Ishikawa (cell line): Measurements from ENCODE around the gene GSK3A.

ENCODE experiments used
- TF ChIP-seq, protein P1 (sequence below): IDR thresholded peaks from 2 replicates; pipeline ENCODE4 v1.6.1; 2012
- TF ChIP-seq, protein P2 (sequence below): IDR thresholded peaks from 2 replicates; pipeline ENCODE4 v1.6.1; 2012; ENCODE audit warnings: low read depth, mild to moderate bottlenecking

DNA sequence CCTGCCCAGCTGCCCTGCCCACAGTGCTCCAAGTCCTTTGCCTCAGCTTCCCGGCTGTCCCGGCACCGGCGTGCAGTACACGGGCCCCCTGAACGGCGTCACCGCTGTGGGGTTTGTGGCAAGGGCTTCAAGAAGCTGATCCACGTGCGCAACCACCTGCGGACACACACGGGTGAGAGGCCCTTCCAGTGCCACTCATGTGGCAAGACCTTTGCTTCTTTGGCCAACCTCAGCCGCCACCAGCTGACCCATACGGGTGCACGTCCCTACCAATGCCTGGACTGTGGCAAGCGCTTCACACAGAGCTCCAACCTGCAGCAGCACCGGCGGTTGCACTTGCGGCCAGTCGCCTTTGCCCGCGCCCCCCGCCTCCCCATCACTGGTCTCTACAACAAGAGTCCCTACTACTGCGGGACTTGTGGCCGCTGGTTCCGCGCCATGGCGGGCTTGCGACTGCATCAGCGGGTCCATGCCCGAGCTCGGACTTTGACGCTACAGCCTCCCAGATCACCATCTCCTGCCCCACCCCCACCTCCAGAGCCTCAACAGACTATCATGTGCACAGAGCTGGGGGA is 16.6 kb downstream of the GSK3A start:
- TF ChIP-seq, protein P1, sequence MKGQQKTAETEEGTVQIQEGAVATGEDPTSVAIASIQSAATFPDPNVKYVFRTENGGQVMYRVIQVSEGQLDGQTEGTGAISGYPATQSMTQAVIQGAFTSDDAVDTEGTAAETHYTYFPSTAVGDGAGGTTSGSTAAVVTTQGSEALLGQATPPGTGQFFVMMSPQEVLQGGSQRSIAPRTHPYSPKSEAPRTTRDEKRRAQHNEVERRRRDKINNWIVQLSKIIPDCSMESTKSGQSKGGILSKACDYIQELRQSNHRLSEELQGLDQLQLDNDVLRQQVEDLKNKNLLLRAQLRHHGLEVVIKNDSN, result no peak
- TF ChIP-seq, protein P2, sequence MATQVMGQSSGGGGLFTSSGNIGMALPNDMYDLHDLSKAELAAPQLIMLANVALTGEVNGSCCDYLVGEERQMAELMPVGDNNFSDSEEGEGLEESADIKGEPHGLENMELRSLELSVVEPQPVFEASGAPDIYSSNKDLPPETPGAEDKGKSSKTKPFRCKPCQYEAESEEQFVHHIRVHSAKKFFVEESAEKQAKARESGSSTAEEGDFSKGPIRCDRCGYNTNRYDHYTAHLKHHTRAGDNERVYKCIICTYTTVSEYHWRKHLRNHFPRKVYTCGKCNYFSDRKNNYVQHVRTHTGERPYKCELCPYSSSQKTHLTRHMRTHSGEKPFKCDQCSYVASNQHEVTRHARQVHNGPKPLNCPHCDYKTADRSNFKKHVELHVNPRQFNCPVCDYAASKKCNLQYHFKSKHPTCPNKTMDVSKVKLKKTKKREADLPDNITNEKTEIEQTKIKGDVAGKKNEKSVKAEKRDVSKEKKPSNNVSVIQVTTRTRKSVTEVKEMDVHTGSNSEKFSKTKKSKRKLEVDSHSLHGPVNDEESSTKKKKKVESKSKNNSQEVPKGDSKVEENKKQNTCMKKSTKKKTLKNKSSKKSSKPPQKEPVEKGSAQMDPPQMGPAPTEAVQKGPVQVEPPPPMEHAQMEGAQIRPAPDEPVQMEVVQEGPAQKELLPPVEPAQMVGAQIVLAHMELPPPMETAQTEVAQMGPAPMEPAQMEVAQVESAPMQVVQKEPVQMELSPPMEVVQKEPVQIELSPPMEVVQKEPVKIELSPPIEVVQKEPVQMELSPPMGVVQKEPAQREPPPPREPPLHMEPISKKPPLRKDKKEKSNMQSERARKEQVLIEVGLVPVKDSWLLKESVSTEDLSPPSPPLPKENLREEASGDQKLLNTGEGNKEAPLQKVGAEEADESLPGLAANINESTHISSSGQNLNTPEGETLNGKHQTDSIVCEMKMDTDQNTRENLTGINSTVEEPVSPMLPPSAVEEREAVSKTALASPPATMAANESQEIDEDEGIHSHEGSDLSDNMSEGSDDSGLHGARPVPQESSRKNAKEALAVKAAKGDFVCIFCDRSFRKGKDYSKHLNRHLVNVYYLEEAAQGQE, result no peak
